Activated CD8-positive, alpha-beta memory T cell treated with anti-CD3 and anti-CD28 coated beads, Interleukin-2, amount 50 U/mL, for 1 hour (primary cell): Measurements from ENCODE around the gene AFMID.
"Not testable (repeated sequence)": the region's sequence is repeated elsewhere in the genome, so short reads cannot be mapped to it uniquely, and the experiment has no call there.

Experiments
- DNase-seq: peaks from one replicate; pipeline ENCODE4 v3.0.0-alpha.2; 2020; ENCODE audit errors: extremely low read depth

The AFMID gene

GRCh38 chr17:78154903-78155811 lies 32.0 kb upstream of the AFMID start:
- no peak for DNase-seq

DNA sequence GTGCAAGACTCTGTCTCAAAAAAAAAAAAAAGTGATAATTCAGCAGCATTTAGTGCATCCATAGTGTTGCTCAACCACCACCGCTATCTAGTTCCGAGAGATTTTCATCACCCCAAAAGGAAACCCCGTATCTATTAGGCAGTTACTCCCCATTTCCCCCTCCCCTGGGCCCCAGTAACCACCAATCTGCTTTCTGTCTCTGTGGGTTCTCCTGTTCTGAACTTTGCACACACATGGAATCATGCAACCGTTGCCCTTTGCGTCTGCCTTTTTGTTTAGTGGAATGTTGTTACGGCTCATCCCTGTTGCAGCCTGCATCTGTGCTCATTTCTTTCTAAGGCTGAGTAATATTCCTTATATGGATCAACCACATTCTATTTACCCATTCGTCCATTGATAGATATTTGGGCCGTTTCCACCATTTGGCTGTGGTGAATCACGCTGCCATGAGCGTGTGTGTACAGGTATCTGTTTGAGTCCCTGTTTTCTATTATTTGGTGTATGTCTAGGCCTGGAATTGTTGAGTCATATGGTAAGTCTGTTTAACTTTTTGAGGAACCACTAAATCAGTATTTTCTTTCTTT lies 27.5 kb upstream of the AFMID start:
- DNase-seq: no peak

DNA sequence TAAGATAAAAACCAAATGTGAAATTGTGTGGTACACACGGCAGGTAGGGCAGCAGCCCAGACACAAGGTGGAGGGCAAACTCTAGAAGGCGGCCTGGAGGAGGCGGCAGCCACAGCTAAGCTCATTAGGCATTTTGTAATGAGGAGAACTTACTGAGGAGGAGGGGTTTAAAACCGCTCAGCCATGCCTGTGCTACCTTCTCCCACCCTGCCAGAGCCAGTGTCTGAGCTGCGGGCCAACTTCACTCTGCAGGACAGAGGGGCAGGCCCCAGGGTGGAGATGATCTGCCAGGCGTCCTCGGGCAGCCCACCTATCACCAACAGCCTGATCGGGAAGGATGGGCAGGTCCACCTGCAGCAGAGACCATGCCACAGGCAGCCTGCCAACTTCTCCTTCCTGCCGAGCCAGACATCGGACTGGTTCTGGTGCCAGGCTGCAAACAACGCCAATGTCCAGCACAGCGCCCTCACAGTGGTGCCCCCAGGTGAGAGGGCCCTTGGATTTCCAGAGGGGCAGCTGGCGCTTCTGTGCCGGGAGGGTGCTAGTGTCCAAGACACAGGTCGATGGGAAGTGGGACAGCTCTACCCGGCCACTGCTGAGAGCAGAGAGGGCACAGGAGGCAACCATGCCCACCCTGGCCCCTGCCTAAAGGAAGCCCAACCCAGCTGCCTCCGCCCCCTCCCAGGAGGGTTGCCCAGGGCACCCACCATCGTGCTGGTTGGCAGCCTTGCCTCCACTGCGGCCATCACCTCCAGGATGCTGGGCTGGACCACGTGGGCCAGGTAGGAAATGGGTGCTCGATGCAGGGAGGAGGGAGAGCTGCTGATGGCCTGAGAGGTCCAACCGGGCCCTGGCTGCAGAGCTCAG lies 23.0 kb upstream of the AFMID start:
- DNase-seq: no peak

GRCh38 chr17:78164748-78165607 lies 22.2 kb upstream of the AFMID start:
- no peak for DNase-seq

DNA sequence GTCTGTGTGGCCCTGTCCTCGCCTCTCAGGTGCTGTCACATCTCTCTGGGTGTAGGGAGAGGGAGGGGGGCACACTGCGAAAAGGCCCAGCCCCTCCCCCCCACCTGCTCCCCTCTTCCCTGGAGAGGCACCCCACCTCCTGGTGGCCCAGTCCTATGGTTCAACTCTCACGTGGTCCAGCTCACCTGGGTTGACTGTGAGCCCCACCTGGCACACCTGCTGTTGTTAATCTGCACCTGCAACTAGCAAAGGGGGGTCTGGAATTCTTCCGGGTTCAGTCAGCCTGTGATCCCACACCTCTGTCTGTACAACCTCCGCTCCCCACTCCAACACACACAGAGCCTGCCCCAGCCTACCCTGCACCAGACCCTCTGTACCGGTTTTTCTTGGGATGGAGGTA lies 20.7 kb upstream of the AFMID start:
- no peak for DNase-seq

DNA sequence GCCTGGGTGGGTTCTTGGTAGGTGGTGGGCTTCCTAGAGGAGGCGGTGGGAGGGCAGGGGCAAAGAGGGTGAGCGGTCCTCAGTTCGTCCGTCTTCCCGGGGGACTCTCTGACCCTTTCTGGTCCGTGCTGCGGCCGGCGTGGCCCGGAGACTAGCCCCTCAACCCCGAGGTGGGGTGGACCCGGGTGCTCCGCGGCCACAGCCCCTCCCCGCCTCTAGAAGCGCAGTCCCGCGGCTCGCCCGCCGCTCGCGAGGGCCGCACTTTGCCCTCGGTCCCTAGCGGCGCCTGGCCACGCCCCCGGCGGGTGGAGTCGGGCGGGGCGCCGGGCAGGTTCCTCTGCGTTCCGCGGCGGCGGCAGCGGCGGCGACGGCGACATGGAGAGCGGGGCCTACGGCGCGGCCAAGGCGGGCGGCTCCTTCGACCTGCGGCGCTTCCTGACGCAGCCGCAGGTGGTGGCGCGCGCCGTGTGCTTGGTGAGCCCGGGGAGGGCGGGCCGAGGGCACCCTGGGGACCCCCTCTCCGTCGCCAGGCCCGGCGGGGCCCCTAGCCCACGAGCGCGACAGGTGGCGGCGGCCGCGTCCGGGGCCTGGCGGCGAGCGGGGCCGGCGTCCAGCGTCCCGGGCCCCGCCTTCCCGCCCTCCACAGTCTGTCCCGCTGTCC lies 18.8 kb upstream of the AFMID start, which contains the start of gene SYNGR2:
SYNGR2 (plus strand) TSS at position 340 of the 661 bp plus-strand sequence; CDS start at position 376, 36 bp downstream.
- peak; percentile 40 for DNase-seq

GRCh38 chr17:78168903-78169793 lies 18.0 kb upstream of the AFMID start:
- DNase-seq: no peak

DNA sequence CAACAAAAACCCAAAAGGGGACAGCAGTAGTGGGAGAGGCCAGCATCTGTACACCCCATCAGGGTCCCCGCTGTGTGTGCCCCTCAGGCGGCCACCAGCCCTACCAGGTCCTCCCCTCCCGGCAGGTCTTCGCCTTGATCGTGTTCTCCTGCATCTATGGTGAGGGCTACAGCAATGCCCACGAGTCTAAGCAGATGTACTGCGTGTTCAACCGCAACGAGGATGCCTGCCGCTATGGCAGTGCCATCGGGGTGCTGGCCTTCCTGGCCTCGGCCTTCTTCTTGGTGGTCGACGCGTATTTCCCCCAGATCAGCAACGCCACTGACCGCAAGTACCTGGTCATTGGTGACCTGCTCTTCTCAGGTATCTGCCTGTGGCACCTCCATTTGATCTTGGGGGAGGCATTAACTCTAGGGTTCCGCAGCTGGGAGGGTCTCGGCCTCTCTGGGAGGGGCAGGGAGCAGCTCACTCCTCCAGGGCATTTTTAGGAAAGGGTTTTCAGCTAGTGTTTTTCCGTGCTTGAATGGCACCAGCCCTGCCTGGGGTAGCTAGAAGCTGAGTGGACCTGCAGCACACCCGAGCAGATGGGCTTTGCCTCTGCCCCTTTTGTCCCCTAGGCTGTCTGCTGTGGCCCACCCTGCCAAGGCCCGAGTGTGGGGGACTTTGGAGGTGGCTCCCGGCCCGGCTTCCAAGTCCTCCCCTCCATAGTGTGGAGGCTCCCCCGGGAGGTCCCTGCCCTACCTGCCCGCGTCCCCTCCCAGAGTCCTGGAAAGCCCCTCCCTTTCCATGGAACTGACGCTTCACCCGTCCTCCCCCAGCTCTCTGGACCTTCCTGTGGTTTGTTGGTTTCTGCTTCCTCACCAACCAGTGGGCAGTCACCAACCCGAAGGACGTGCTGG lies 16.2 kb upstream of the AFMID start:
- DNase-seq: no peak

- DNase-seq: not testable (repeated sequence)
Measured at GRCh38 chr17:78171591-78172248, 15.4 kb upstream of the AFMID start.

DNA sequence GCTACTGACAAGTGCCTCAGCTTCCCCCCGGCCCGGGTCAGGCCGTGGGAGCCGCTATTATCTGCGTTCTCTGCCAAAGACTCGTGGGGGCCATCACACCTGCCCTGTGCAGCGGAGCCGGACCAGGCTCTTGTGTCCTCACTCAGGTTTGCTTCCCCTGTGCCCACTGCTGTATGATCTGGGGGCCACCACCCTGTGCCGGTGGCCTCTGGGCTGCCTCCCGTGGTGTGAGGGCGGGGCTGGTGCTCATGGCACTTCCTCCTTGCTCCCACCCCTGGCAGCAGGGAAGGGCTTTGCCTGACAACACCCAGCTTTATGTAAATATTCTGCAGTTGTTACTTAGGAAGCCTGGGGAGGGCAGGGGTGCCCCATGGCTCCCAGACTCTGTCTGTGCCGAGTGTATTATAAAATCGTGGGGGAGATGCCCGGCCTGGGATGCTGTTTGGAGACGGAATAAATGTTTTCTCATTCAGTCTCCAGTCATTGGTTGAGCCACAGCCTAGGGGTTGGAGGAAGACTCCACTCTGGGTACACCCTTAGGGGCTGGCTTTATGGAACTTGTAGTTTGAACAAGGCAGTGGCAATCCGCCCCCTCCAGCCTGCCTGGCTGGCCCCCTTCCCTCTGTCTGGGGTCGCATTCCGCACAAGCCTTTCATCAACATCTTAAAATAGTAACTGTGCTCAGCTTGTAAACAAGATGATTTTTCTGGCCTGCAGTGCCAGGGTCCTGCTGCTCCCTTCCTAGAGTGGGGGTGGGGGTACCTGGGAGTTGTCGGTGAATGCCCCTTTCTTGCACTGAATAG lies 14.7 kb upstream of the AFMID start:
- no peak for DNase-seq

- DNase-seq: no peak
Measured at GRCh38 chr17:78173097-78173715, 14.0 kb upstream of the AFMID start.

DNA sequence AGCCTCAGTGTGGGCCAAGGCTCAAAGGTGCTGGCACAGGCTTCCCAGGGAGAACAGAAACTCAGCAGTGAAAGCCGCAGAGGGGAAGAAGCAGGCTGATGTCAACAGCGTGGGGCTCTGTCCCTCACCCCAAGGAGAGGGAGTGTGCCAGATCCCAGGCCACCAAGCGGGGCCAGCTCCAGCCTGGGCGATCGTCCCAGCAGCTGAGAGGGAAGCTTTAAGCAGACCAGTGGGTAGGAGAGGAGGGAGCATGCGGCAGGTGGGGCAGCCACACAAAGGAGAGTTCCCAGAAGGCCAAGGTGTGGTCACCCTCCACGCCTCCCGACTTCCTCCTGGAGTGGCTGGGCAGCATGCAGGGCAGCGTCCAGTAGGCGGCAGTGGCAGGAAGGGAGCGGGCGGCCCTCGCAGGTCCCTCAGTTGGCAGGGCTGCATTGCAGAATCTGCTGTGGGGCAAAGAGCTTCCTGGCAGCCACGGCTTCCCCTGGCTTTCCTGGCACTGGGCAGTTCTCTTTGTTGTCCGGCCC lies 12.8 kb upstream of the AFMID start:
- DNase-seq: no peak

GRCh38 chr17:78174870-78175642 lies 12.1 kb upstream of the AFMID start:
- no peak for DNase-seq

GRCh38 chr17:78175643-78175981 lies 11.6 kb upstream of the AFMID start:
- DNase-seq: no peak

DNA sequence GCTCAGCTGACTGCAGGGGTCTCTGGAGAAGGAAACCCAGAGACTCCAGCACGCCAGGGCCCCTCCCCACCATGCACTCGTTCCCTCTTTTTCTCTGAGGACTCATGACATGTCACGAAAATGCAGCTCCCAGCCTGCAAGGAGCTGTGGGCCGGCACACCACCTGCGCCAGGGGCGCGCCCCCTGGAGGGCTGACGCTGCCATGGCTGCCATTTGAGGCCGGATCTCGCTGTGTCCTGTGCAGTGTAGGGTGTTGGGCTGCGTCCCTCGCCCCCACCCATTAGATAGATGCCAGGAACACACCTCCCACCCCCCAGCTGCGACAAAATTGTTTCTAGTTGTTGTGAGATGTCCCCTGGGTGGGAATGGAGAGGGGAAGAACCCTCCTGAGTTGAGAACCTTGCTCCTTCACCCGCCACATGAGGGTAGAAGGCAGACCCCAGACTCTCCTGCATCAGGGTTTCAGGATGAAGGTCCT lies 10.6 kb upstream of the AFMID start:
- DNase-seq: peak; percentile 11

- DNase-seq: no peak
Measured at GRCh38 chr17:78179372-78179771, 7.8 kb upstream of the AFMID start.
